Smooth muscle cell (in vitro differentiated cells): ENCODE results near the gene OLFM4. TPM values are rescaled to one million over a fixed set of nuclear protein-coding genes. Genes with fewer than 3 reads are reported as not detected.

ENCODE experiments used
- DNase-seq: peaks from one replicate; lab custom pipeline; 2025; ENCODE audit not compliant: unreplicated experiment; lab: John Stamatoyannopoulos, UW
- H2AFZ ChIP-seq: fragments of 200-600 bp; sonication (generic); 2 replicates; pipeline ENCODE4 v1.6.0; 2016; ENCODE audit warnings: antibody characterized with exemption, low read depth, mild to moderate bottlenecking
- H3F3A ChIP-seq: fragments of 200-600 bp; sonication (generic); 2 replicates; pipeline ENCODE4 v1.6.0; 2017; ENCODE audit warnings: antibody characterized with exemption, low read depth
- H3K27ac ChIP-seq: fragments of 200-600 bp; sonication (generic); 2 replicates; pipeline ENCODE4 v1.5.1; 2016; ENCODE audit warnings: low read depth, mild to moderate bottlenecking
- H3K27me3 ChIP-seq: fragments of 200-600 bp; sonication (generic); 2 replicates; pipeline ENCODE4 v1.6.1; 2016; ENCODE audit warnings: low read depth, mild to moderate bottlenecking
- H3K36me3 ChIP-seq: fragments of 200-600 bp; sonication (generic); 2 replicates; pipeline ENCODE4 v1.5.1; 2016; ENCODE audit warnings: low read depth
- H3K4me1 ChIP-seq: fragments of 200-600 bp; sonication (generic); 2 replicates; pipeline ENCODE4 v1.5.1; 2016; ENCODE audit warnings: low read depth
- H3K4me2 ChIP-seq: fragments of 200-600 bp; sonication (generic); 2 replicates; pipeline ENCODE4 v1.6.0; 2016; ENCODE audit warnings: mild to moderate bottlenecking
- H3K4me3 ChIP-seq: fragments of 200-600 bp; sonication (generic); 2 replicates; pipeline ENCODE4 v1.5.1; 2016; ENCODE audit warnings: mild to moderate bottlenecking
- H3K79me2 ChIP-seq: fragments of 200-600 bp; sonication (generic); 2 replicates; pipeline ENCODE4 v1.6.0; 2016; ENCODE audit warnings: low read depth, mild to moderate bottlenecking
- H3K9ac ChIP-seq: fragments of 200-600 bp; sonication (generic); 2 replicates; pipeline ENCODE4 v1.6.0; 2016; ENCODE audit warnings: low read depth
- H3K9me3 ChIP-seq: fragments of 200-600 bp; sonication (generic); replicated peaks from 2 replicates; pipeline ENCODE4 v1.5.1; 2016; ENCODE audit warnings: low read depth
- H4K20me1 ChIP-seq: fragments of 200-600 bp; sonication (generic); 2 replicates; pipeline ENCODE4 v1.6.0; 2016; ENCODE audit warnings: low read depth
- CTCF ChIP-seq: fragments of 200-600 bp; sonication (generic); IDR thresholded peaks from 2 replicates; pipeline ENCODE4 v1.5.1; 2017; ENCODE audit warnings: borderline replicate concordance, mild to moderate bottlenecking, antibody characterized with exemption; ENCODE audit not compliant: insufficient read depth, poor library complexity, severe bottlenecking
- WGBS: methylation state at CpG from one replicate; pipeline ENCODE4 v1.1.7; 2016; ENCODE audit warnings: low lambda C conversion rate; 5-methylcytosine and 5-hydroxymethylcytosine counted together
- polyA plus RNA-seq: library from polyadenylated mRNA; unstranded; fragments of >200 nt; fragmentation: Nextera tagmentation; extraction: Ambion mirVana; gene quantifications from 2 replicates; pipeline ENCODE4 v1.2.1, GENCODE V29; 2016
- total RNA-seq: library from RNA; depleted of rRNA; stranded (reverse); fragments of >200 nt; gene quantifications from 2 replicates; pipeline ENCODE4 v1.2.3, GENCODE V29; 2014

OLFM4 gene
- total and polyA plus RNA-seq, 2 experiments from 2014 or later = not detected

- H3K9me3 ChIP-seq = no peaks in the 10 kb centered on the region
- no peaks in the 10 kb centered on the region for H3F3A ChIP-seq
- no peak for DNase-seq
- no peak overlapping the region for H3K9ac ChIP-seq
- no peaks in the 10 kb centered on the region for H3K79me2 ChIP-seq
- H4K20me1 ChIP-seq = no peaks in the 10 kb centered on the region
- no peak overlapping the region for H3K4me3 ChIP-seq
- no peak for TF ChIP-seq CTCF
- no peak overlapping the region for H3K4me2 ChIP-seq
- no peak overlapping the region for H3K27ac ChIP-seq
- H2AFZ ChIP-seq = no peak overlapping the region
- H3K27me3 ChIP-seq = no peaks in the 10 kb centered on the region
- H3K36me3 ChIP-seq = no peaks in the 10 kb centered on the region
- WGBS = 64% methylated on average over 1 of the region's 1 CpG
- H3K4me1 ChIP-seq = no peaks in the 10 kb centered on the region
Measured at GRCh38 chr13:53089951-53090350, 61.3 kb downstream of the OLFM4 start.

- Histone ChIP-seq H3K79me2 (no peaks in the 10 kb centered on the region), H3K9ac (no peak overlapping the region), H3K36me3 (no peaks in the 10 kb centered on the region), H4K20me1 (no peaks in the 10 kb centered on the region), H3K9me3 (no peaks in the 10 kb centered on the region), H3K27ac (no peak overlapping the region), H2AFZ (no peak overlapping the region), H3K4me3 (no peak overlapping the region), H3K4me2 (no peak overlapping the region), H3K4me1 (no peaks in the 10 kb centered on the region), H3K27me3 (no peaks in the 10 kb centered on the region), H3F3A (no peaks in the 10 kb centered on the region)
- 76% methylated on average over 3 of the region's 3 CpGs for WGBS
- no peak for TF ChIP-seq CTCF
- no peak for DNase-seq
Measured at GRCh38 chr13:53090461-53090860, 61.8 kb downstream of the OLFM4 start.

- no peak overlapping the region for H3K4me3 ChIP-seq
- no peak overlapping the region for H2AFZ ChIP-seq
- TF ChIP-seq CTCF = no peak
- no peak overlapping the region for H3K27ac ChIP-seq
- no peak overlapping the region for H3K4me2 ChIP-seq
- no peaks in the 10 kb centered on the region for H3K9me3 ChIP-seq
- WGBS = 96% methylated on average over 2 of the region's 2 CpGs
- H4K20me1 ChIP-seq = no peaks in the 10 kb centered on the region
- no peaks in the 10 kb centered on the region for H3K4me1 ChIP-seq
- H3K27me3 ChIP-seq = no peaks in the 10 kb centered on the region
- no peak for DNase-seq
- H3K9ac ChIP-seq = no peak overlapping the region
- no peaks in the 10 kb centered on the region for H3K36me3 ChIP-seq
- H3F3A ChIP-seq = no peaks in the 10 kb centered on the region
- H3K79me2 ChIP-seq = no peaks in the 10 kb centered on the region
Measured at GRCh38 chr13:53092931-53093330, 64.3 kb downstream of the OLFM4 start.

- Histone ChIP-seq H2AFZ (no peak overlapping the region), H4K20me1 (no peaks in the 10 kb centered on the region), H3K9ac (no peak overlapping the region), H3K36me3 (no peaks in the 10 kb centered on the region), H3K4me1 (no peaks in the 10 kb centered on the region), H3K27me3 (no peaks in the 10 kb centered on the region), H3K4me3 (no peak overlapping the region), H3K79me2 (no peaks in the 10 kb centered on the region), H3F3A (no peaks in the 10 kb centered on the region), H3K4me2 (peak overlapping the region; percentile 40), H3K9me3 (no peaks in the 10 kb centered on the region), H3K27ac (no peak overlapping the region)
- TF ChIP-seq CTCF = no peak
- no peak for DNase-seq
Measured at GRCh38 chr13:53098455-53098854, 69.8 kb downstream of the OLFM4 start.
